Measurements from ENCODE around the gene PRSS48.

- no peak for TF ChIP-seq CTCF (IDR thresholded peaks at IDR 0.05)
- no peak for TF ChIP-seq POLR2A (IDR thresholded peaks at IDR 0.05)
Observed at GRCh38 chr4:151302432-151302831, 25.5 kb downstream of the PRSS48 start.
